Thymus (tissue), 14 donors: ENCODE measurements around the gene SLC4A8. TPM values are rescaled to one million over a fixed set of nuclear protein-coding genes. Genes with fewer than 3 reads are reported as not detected.
A peak's percentile ranks its signal among the peaks of the same experiment; 100 is the strongest.

ENCODE experiments used
- DNase-seq, 9 donors: peaks; one replicate each; pipeline ENCODE4 v3.0.0-alpha.2; 2013; ENCODE audit warnings: low spot score in 9 of 9, low read depth in 6 of 9, missing footprints in 1 of 9
- H3K27ac ChIP-seq, 2 donors: one replicate each; pipeline ENCODE4 v1.5.1; 2013; ENCODE audit warnings: control low read depth in 1 of 2, low read depth in 1 of 2, low read length in 1 of 2, mild to moderate bottlenecking in 1 of 2, moderate library complexity in 1 of 2
- H3K27me3 ChIP-seq, 2 donors: one replicate each; pipeline ENCODE4 v1.5.1; 2013; ENCODE audit warnings: low read length in 1 of 2; ENCODE audit not compliant: control insufficient read depth in 2 of 2, insufficient read depth in 1 of 2
- H3K36me3 ChIP-seq, 2 donors: one replicate each; pipeline ENCODE4 v1.5.1; 2013; ENCODE audit warnings: low read length in 1 of 2, mild to moderate bottlenecking in 1 of 2, moderate library complexity in 1 of 2; ENCODE audit not compliant: control insufficient read depth in 2 of 2, insufficient read depth in 2 of 2
- H3K4me1 ChIP-seq, 2 donors: one replicate each; pipeline ENCODE4 v1.5.1; 2013; ENCODE audit warnings: low read length in 2 of 2; ENCODE audit not compliant: control insufficient read depth in 2 of 2, insufficient read depth in 2 of 2
- H3K4me3 ChIP-seq, 2 donors: one replicate each; pipeline ENCODE4 v1.5.1; 2013; ENCODE audit warnings: low read length in 2 of 2, control low read depth in 1 of 2, mild to moderate bottlenecking in 1 of 2
- H3K9me3 ChIP-seq, 2 donors: one replicate each; pipeline ENCODE4 v1.5.1; 2013; ENCODE audit warnings: low read length in 1 of 2, mild to moderate bottlenecking in 1 of 2; ENCODE audit not compliant: control insufficient read depth in 2 of 2, insufficient read depth in 1 of 2
- WGBS: extraction: QIAGEN DNeasy Blood & Tissue Kit; methylation state at CpG from one replicate; pipeline ENCODE4 v1.1.7; 2013; 5-methylcytosine and 5-hydroxymethylcytosine counted together
- long read RNA-seq, 10 donors: transcript quantifications; one replicate each; lab custom pipeline, GENCODE V29; 2026
- polyA plus RNA-seq: library from polyadenylated mRNA; stranded (reverse); fragments of 200-250 nt; gene quantifications from one replicate; pipeline ENCODE4 v1.2.3, GENCODE V29; 2013
- total RNA-seq: library from RNA; stranded (reverse); fragments of 120-200 nt; gene quantifications from one replicate; pipeline ENCODE4 v1.2.4, GENCODE V29; 2013
- donor health status: healthy.

The SLC4A8 gene
- total RNA-seq (1.7 TPM), polyA plus RNA-seq (1.2 TPM)
- long read RNA-seq, donor 1, result 0 reads
- long read RNA-seq, donor 2, result 0 reads
- long read RNA-seq, donor 3, result 0 reads
- long read RNA-seq, donor 4, result 0 reads
- long read RNA-seq, donor 5, partial matches to known transcripts, result 0 of 1 reads
- long read RNA-seq, donor 5, other reads (novel, unspliced or antisense), result 0 of 1 reads
- long read RNA-seq, donor 6, result 0 reads
- long read RNA-seq, donor 7, result 0 reads
- long read RNA-seq, donor 8, result 0 reads
- long read RNA-seq, donor 9, result 0 reads
- long read RNA-seq, donor 10, result 0 reads

DNA sequence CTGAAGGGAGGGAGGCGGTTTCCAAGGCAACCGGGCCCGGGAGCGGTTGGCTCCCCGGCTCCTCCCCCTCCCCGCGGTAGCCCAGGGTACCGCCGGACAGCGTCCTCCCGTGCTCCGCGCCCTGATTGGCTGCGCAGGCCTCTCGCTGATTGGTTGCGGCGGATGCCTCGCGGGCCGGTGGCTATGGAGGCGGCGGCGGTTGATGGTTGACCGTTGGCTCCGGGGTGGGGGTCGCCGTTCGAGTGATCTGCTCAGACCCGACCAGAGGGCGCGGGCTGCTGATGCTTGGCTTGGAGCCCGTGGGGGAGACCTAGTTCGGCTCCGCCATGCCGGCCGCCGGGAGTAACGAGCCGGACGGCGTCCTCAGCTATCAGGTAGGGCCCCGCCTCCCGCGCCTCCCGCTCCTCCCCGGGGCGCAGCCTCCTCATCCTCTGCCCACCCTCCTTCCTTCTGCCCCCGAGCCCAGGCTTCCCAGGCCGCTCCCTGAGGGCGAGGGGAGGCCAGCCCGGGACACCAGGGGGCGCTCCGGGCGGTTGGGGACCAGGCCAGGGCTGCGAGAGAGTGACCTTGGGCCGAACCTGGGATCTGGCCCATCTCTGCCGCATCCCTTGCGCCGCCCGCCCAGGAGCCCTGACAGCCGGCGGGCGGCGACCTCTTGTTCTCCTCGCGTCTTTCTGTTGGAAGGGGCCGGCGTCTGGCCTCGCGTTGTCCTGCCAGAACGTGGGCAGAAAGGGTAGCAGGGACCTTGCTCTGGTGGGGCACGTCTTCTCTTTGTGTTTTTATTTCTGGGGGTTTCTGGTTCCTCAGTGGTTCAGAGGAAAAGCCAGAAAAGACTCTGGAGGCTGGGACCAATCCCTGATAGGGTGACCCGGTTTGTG is at the start of gene SLC4A8:
Gene SLC4A8, plus strand, starts transcription at position 170 of the 878 bp plus-strand sequence. Its CDS starts 157 bp downstream, at position 327.
- 6% methylated on average over 73 of the region's 73 CpGs for WGBS
- DNase-seq, result peak in 6 of 9 donors; percentile 37 to 73 (median 52)
- Histone ChIP-seq H3K9me3 (no peaks in the 10 kb centered on the region), H3K4me3 (peak within 1 kb of the TSS; percentile 48 to 63), H3K27me3 (peaks cover 4 to 19% of the 10 kb centered on the region in 2 donors), H3K27ac (no peak within 1 kb of the TSS), H3K36me3 (no peaks in the 10 kb centered on the region), H3K4me1 (peaks cover 20 to 24% of the 10 kb centered on the region in 2 donors)

GRCh38 chr12:51374856-51375255 is 49.8 kb upstream of the SLC4A8 start:
- Histone ChIP-seq H3K36me3 (peaks cover 19 to 57% of the 10 kb centered on the region in 2 donors), H3K9me3 (no peaks in the 10 kb centered on the region), H3K27me3 (no peaks in the 10 kb centered on the region), H3K4me3 (no peak overlapping the region), H3K4me1 (peaks cover 11 to 55% of the 10 kb centered on the region in 2 donors), H3K27ac (no peak overlapping the region)
- no peak for DNase-seq
- WGBS, result 96% methylated on average over 5 of the region's 5 CpGs

- Histone ChIP-seq H3K36me3 (peaks cover 19 to 54% of the 10 kb centered on the region in 2 donors), H3K27ac (no peak overlapping the region), H3K27me3 (no peaks in the 10 kb centered on the region), H3K9me3 (no peaks in the 10 kb centered on the region), H3K4me3 (no peak overlapping the region), H3K4me1 (peaks cover 21 to 52% of the 10 kb centered on the region in 2 donors)
- DNase-seq, result no peak
- 88% methylated on average over 11 of the region's 11 CpGs for WGBS
Observed at GRCh38 chr12:51377099-51377984, 47.3 kb upstream of the SLC4A8 start.

GRCh38 chr12:51378749-51379148 is 45.9 kb upstream of the SLC4A8 start:
- peaks cover 36 to 66% of the 10 kb centered on the region in 2 donors for H3K4me1 ChIP-seq
- H3K27ac ChIP-seq, result no peak overlapping the region
- no peak for DNase-seq
- H3K36me3 ChIP-seq, result peaks cover 16 to 45% of the 10 kb centered on the region in 2 donors
- 25% methylated on average over 2 of the region's 2 CpGs for WGBS
- no peaks in the 10 kb centered on the region for H3K27me3 ChIP-seq
- H3K9me3 ChIP-seq, result no peaks in the 10 kb centered on the region
- H3K4me3 ChIP-seq, result no peak overlapping the region

DNA sequence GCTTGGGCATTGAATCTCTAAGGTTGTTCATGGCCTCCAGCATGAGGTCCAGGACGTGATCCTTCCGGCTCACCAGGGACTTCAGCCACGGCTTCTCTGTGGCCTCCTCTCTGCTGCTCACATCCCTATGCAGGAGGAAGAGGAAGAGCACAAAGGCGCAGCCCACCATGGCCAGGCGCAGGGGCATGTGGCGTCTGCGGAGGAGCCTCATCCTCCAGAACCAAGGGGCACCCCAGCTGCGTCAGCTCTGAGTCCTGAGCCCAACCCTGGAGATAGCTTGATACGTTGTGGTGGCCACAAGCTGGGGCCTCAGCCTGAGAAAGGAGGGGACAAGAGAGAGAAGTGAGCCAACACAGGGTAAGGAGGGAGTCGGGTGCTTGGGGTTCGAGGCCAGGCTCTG is 45.1 kb upstream of the SLC4A8 start:
- no peak overlapping the region for H3K27ac ChIP-seq
- no peaks in the 10 kb centered on the region for H3K9me3 ChIP-seq
- no peak overlapping the region for H3K4me3 ChIP-seq
- H3K27me3 ChIP-seq, result no peaks in the 10 kb centered on the region
- peaks cover 16 to 37% of the 10 kb centered on the region in 2 donors for H3K36me3 ChIP-seq
- 88% methylated on average over 11 of the region's 11 CpGs for WGBS
- H3K4me1 ChIP-seq, result peaks cover 42 to 70% of the 10 kb centered on the region in 2 donors
- no peak for DNase-seq

DNA sequence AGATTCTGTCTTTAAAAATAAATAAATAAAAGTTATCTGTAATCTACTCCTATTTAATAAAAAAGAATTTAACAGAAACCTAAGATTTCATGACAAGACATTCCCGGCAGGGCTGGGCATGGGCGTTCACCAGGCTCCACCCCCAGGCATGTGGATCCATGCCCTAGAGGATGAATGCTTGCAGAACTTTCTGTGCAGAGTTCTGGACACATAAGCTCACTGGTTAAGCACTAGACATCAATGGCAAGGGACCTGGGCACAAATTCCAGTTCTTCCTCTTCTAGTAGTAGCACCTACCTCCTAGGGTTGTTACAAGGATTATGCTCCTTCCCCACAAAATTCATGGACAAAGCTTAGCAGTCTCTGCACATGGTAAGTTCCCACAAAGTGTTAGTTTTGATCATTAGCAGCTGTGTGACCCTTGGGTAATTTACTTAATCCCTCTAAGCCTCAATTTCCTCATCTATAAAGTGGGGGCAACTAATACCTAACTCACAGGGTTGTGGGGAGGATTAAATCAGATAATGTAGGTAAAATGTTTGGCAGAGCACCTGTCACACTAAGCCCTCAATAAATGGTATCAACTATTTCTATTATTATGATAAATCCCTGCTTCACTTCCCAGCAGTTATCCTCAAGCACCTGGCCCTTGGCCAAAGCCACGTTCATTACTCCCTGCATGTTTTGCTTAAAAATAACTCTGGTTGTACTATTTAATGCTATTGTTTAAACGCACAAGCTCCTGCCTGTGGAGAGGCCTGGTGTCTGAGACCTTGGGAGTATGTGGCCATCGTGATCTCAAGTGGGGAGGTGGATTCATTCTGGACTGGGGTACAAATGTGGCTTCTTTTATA is 43.2 kb upstream of the SLC4A8 start:
- peaks cover 12 to 31% of the 10 kb centered on the region in 2 donors for H3K36me3 ChIP-seq
- DNase-seq, result no peak
- H3K27ac ChIP-seq, result no peak overlapping the region
- no peaks in the 10 kb centered on the region for H3K9me3 ChIP-seq
- no peak overlapping the region for H3K4me3 ChIP-seq
- 73% methylated on average over 5 of the region's 5 CpGs for WGBS
- H3K4me1 ChIP-seq, result peaks cover 47 to 85% of the 10 kb centered on the region in 2 donors
- H3K27me3 ChIP-seq, result no peaks in the 10 kb centered on the region

- Histone ChIP-seq H3K36me3 (peaks cover 9 to 25% of the 10 kb centered on the region in 2 donors), H3K4me3 (no peak overlapping the region), H3K4me1 (peaks cover 51 to 86% of the 10 kb centered on the region in 2 donors), H3K27me3 (no peaks in the 10 kb centered on the region), H3K27ac (no peak overlapping the region), H3K9me3 (no peaks in the 10 kb centered on the region)
- DNase-seq, result peak in 3 of 9 donors; percentile 34 to 69 (median 49)
- WGBS, result 12% methylated on average over 7 of the region's 7 CpGs
Observed at GRCh38 chr12:51382173-51382572, 42.5 kb upstream of the SLC4A8 start.

GRCh38 chr12:51383269-51383905 is 41.2 kb upstream of the SLC4A8 start:
- no peaks in the 10 kb centered on the region for H3K27me3 ChIP-seq
- no peak overlapping the region for H3K4me3 ChIP-seq
- no peaks in the 10 kb centered on the region for H3K9me3 ChIP-seq
- peak in 8 of 9 donors; percentile 42 to 89 (median 72) for DNase-seq
- WGBS, result 29% methylated on average over 6 of the region's 6 CpGs
- H3K27ac ChIP-seq, result peak overlapping the region; percentile 8 to 52
- H3K36me3 ChIP-seq, result peaks cover 7 to 16% of the 10 kb centered on the region in 2 donors
- peaks cover 46 to 87% of the 10 kb centered on the region in 2 donors for H3K4me1 ChIP-seq
